Liver (tissue), 3 donors: ENCODE data around the gene NTN3.

Experiments
- ATF3 ChIP-seq: IDR thresholded peaks from 2 replicates; pipeline ENCODE4 v1.6.1; 2016; ENCODE audit warnings: antibody characterized with exemption
- CTCF ChIP-seq: fragments of 150-350 bp; IDR thresholded peaks from 2 replicates; pipeline ENCODE4 v1.5.1; 2017; ENCODE audit warnings: improper control_type of control experiment, low read depth, low read length; ENCODE audit not compliant: missing input control
- EGR1 ChIP-seq, 2 donors: IDR thresholded peaks; 2 replicates each; pipeline ENCODE4 v1.6.1; 2016 to 2018; ENCODE audit warnings: antibody characterized with exemption in 2 of 2, low read depth in 2 of 2
- FOXA1 ChIP-seq: IDR thresholded peaks from 2 replicates; pipeline ENCODE4 v1.6.1; 2016; ENCODE audit warnings: antibody characterized with exemption
- GABPA ChIP-seq, 2 donors: IDR thresholded peaks in 1 of 2; conservative IDR thresholded peaks in 1 of 2; 2 replicates each; pipeline ENCODE4 v1.6.1; 2016; ENCODE audit warnings: antibody characterized with exemption in 2 of 2, mild to moderate bottlenecking in 1 of 2, moderate library complexity in 1 of 2
- HNF4A ChIP-seq, 2 donors: conservative IDR thresholded peaks; 2 replicates each; pipeline ENCODE4 v1.6.1; 2016; ENCODE audit warnings: antibody characterized with exemption in 2 of 2, mild to moderate bottlenecking in 2 of 2
- JUND ChIP-seq, 2 donors: IDR thresholded peaks; 2 replicates each; pipeline ENCODE4 v1.6.1; 2016; ENCODE audit warnings: antibody characterized with exemption in 2 of 2
- RAD21 ChIP-seq, 2 donors: IDR thresholded peaks; 2 replicates each; pipeline ENCODE4 v1.6.1; 2016; ENCODE audit warnings: antibody characterized with exemption in 2 of 2, mild to moderate bottlenecking in 2 of 2
- RXRA ChIP-seq, 2 donors: IDR thresholded peaks; 2 replicates each; pipeline ENCODE4 v1.6.1; 2017 to 2018; ENCODE audit warnings: antibody characterized with exemption in 2 of 2, mild to moderate bottlenecking in 1 of 2
- SP1 ChIP-seq: IDR thresholded peaks from 2 replicates; pipeline ENCODE4 v1.6.1; 2018; ENCODE audit warnings: antibody characterized with exemption, mild to moderate bottlenecking
- TAF1 ChIP-seq: conservative IDR thresholded peaks from 2 replicates; pipeline ENCODE4 v1.6.1; 2016; ENCODE audit warnings: antibody characterized with exemption, mild to moderate bottlenecking
- TF ChIP-seq, protein P1 (sequence below): IDR thresholded peaks from 2 replicates; pipeline ENCODE4 v1.6.1; 2016; ENCODE audit warnings: antibody characterized with exemption
- TF ChIP-seq, protein P2 (sequence below): IDR thresholded peaks from 2 replicates; pipeline ENCODE4 v1.6.1; 2016; ENCODE audit warnings: antibody characterized with exemption, mild to moderate bottlenecking
- donor health status: healthy.
- donor health status: healthy.

- no peak for TF ChIP-seq CTCF
- TF ChIP-seq SP1, result no peak
- no peak for TF ChIP-seq GABPA (IDR thresholded peaks at IDR 0.05 in 1 of 2, conservative IDR thresholded peaks at IDR 0.05 in 1 of 2)
- no peak for TF ChIP-seq RAD21 (IDR thresholded peaks at IDR 0.05)
- TF ChIP-seq EGR1 (IDR thresholded peaks at IDR 0.05; ENCODE audit: low read depth in 2 of 2), result no peak
- TF ChIP-seq JUND (IDR thresholded peaks at IDR 0.05), result no peak
- TF ChIP-seq, protein P1, sequence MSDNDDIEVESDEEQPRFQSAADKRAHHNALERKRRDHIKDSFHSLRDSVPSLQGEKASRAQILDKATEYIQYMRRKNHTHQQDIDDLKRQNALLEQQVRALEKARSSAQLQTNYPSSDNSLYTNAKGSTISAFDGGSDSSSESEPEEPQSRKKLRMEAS, result no peak
- no peak for TF ChIP-seq RXRA (IDR thresholded peaks at IDR 0.05)
- no peak for TF ChIP-seq HNF4A (conservative IDR thresholded peaks at IDR 0.05)
- no peak for TF ChIP-seq ATF3
- TF ChIP-seq, protein P2, sequence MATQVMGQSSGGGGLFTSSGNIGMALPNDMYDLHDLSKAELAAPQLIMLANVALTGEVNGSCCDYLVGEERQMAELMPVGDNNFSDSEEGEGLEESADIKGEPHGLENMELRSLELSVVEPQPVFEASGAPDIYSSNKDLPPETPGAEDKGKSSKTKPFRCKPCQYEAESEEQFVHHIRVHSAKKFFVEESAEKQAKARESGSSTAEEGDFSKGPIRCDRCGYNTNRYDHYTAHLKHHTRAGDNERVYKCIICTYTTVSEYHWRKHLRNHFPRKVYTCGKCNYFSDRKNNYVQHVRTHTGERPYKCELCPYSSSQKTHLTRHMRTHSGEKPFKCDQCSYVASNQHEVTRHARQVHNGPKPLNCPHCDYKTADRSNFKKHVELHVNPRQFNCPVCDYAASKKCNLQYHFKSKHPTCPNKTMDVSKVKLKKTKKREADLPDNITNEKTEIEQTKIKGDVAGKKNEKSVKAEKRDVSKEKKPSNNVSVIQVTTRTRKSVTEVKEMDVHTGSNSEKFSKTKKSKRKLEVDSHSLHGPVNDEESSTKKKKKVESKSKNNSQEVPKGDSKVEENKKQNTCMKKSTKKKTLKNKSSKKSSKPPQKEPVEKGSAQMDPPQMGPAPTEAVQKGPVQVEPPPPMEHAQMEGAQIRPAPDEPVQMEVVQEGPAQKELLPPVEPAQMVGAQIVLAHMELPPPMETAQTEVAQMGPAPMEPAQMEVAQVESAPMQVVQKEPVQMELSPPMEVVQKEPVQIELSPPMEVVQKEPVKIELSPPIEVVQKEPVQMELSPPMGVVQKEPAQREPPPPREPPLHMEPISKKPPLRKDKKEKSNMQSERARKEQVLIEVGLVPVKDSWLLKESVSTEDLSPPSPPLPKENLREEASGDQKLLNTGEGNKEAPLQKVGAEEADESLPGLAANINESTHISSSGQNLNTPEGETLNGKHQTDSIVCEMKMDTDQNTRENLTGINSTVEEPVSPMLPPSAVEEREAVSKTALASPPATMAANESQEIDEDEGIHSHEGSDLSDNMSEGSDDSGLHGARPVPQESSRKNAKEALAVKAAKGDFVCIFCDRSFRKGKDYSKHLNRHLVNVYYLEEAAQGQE, result no peak
- no peak for TF ChIP-seq FOXA1
- no peak for TF ChIP-seq TAF1
Measured at GRCh38 chr16:2470234-2470601, 879 bp upstream of the NTN3 start.
